Tibial nerve (tissue), 3 donors: ENCODE measurements around the gene CDC42SE2.

Experiments
- CTCF ChIP-seq, 5 experiments: fragments of 200-600 bp in 3 of 5; fragments of 450-650 bp in 2 of 5; sonication (generic) in 3 of 5; IDR thresholded peaks; one replicate each; pipeline ENCODE4 v1.5.1; 2016 to 2019; ENCODE audit warnings: antibody characterized with exemption in 5 of 5, mild to moderate bottlenecking in 3 of 5, moderate library complexity in 2 of 5
- POLR2A ChIP-seq, 2 donors: fragments of 450-650 bp; IDR thresholded peaks; one replicate each; pipeline ENCODE4 v1.6.1; 2017; ENCODE audit warnings: antibody characterized with exemption in 2 of 2, mild to moderate bottlenecking in 2 of 2, moderate library complexity in 2 of 2

GRCh38 chr5:131220566-131220965, 43.3 kb upstream of the CDC42SE2 start:
- TF ChIP-seq CTCF (IDR thresholded peaks at IDR 0.05) (no peak), POLR2A (IDR thresholded peaks at IDR 0.05) (no peak)
